Neural progenitor cell (in vitro differentiated cells): ENCODE data around the gene FOXK1. TPM values are rescaled to one million over a fixed set of nuclear protein-coding genes. Genes with fewer than 3 reads are reported as not detected.
"Not testable (repeated sequence)": the region's sequence is repeated elsewhere in the genome, so short reads cannot be mapped to it uniquely, and the experiment has no call there.

Experiments used
- DNase-seq: peaks from one replicate; pipeline ENCODE4 v3.0.0-alpha.2; 2016; ENCODE audit warnings: low spot score
- H2AFZ ChIP-seq: fragments of 200-600 bp; sonication (generic); replicated peaks from 2 replicates; pipeline ENCODE4 v1.6.1; 2016; ENCODE audit warnings: antibody characterized with exemption
- H3F3A ChIP-seq: fragments of 200-600 bp; sonication (generic); 2 replicates; pipeline ENCODE4 v1.6.1; 2016; ENCODE audit warnings: antibody characterized with exemption, low read depth
- H3K27ac ChIP-seq: fragments of 200-600 bp; sonication (generic); 2 replicates; pipeline ENCODE4 v1.5.1; 2016; ENCODE audit warnings: mild to moderate bottlenecking
- H3K27me3 ChIP-seq: fragments of 200-600 bp; sonication (generic); 2 replicates; pipeline ENCODE4 v1.6.1; 2016; ENCODE audit warnings: mild to moderate bottlenecking, moderate library complexity
- H3K36me3 ChIP-seq: fragments of 200-600 bp; sonication (generic); 2 replicates; pipeline ENCODE4 v1.5.1; 2016
- H3K4me1 ChIP-seq: fragments of 200-600 bp; sonication (generic); 2 replicates; pipeline ENCODE4 v1.6.1; 2016; ENCODE audit warnings: mixed run types
- H3K4me2 ChIP-seq: fragments of 200-600 bp; sonication (generic); 2 replicates; pipeline ENCODE4 v1.6.1; 2016
- H3K4me3 ChIP-seq: fragments of 200-600 bp; sonication (generic); 2 replicates; pipeline ENCODE4 v1.5.1; 2016
- H3K79me2 ChIP-seq: fragments of 200-600 bp; sonication (generic); 2 replicates; pipeline ENCODE4 v1.6.1; 2016; ENCODE audit warnings: low read depth
- H3K9ac ChIP-seq: fragments of 200-600 bp; sonication (generic); 2 replicates; pipeline ENCODE4 v1.6.1; 2016
- H3K9me3 ChIP-seq: fragments of 200-600 bp; sonication (generic); 2 replicates; pipeline ENCODE4 v1.5.1; 2016; ENCODE audit warnings: low read depth
- H4K20me1 ChIP-seq: fragments of 200-600 bp; sonication (generic); 2 replicates; pipeline ENCODE4 v1.6.1; 2016; ENCODE audit warnings: low read depth
- H3K27ac Mint-ChIP-seq: 3 replicates; pipeline ENCODE4 v1.8.0; 2021; ENCODE audit warnings: mixed read lengths
- H3K27me3 Mint-ChIP-seq: 2 replicates; pipeline ENCODE4 v1.8.0; 2022; ENCODE audit warnings: low read depth, mild to moderate bottlenecking, inconsistent platforms, moderate library complexity, mixed read lengths; ENCODE audit not compliant: insufficient read depth
- H3K36me3 Mint-ChIP-seq: 3 replicates; pipeline ENCODE4 v1.8.0; 2021; ENCODE audit warnings: mixed read lengths
- H3K4me1 Mint-ChIP-seq: 3 replicates; pipeline ENCODE4 v1.8.0; 2021; ENCODE audit warnings: mixed read lengths
- H3K4me3 Mint-ChIP-seq: 3 replicates; pipeline ENCODE4 v1.8.0; 2021; ENCODE audit warnings: mild to moderate bottlenecking, moderate library complexity, mixed read lengths
- H3K9me3 Mint-ChIP-seq: 3 replicates; pipeline ENCODE4 v1.8.0; 2020; ENCODE audit warnings: mixed read lengths
- EZH2 ChIP-seq: fragments of 200-600 bp; sonication (generic); IDR thresholded peaks from 2 replicates; pipeline ENCODE4 v1.6.1; 2017; ENCODE audit warnings: antibody characterized with exemption, mild to moderate bottlenecking, moderate library complexity
- EZH2phosphoT487 ChIP-seq: fragments of 200-600 bp; sonication (generic); IDR thresholded peaks from 2 replicates; pipeline ENCODE4 v1.6.1; 2017; ENCODE audit warnings: antibody characterized with exemption
- total RNA-seq: library from RNA; depleted of rRNA; stranded (reverse); fragments of >200 nt; gene quantifications from 2 replicates; pipeline ENCODE4 v1.2.3, GENCODE V29; 2015; ENCODE audit warnings: low replicate concordance
- TF ChIP-seq, protein P1 (sequence below): fragments of 200-600 bp; sonication (generic); IDR thresholded peaks from 2 replicates; pipeline ENCODE4 v1.5.1; 2017; ENCODE audit warnings: antibody characterized with exemption, mild to moderate bottlenecking

Gene FOXK1
- total RNA-seq, 1 donor from 2014 or later = 11.1 TPM

DNA sequence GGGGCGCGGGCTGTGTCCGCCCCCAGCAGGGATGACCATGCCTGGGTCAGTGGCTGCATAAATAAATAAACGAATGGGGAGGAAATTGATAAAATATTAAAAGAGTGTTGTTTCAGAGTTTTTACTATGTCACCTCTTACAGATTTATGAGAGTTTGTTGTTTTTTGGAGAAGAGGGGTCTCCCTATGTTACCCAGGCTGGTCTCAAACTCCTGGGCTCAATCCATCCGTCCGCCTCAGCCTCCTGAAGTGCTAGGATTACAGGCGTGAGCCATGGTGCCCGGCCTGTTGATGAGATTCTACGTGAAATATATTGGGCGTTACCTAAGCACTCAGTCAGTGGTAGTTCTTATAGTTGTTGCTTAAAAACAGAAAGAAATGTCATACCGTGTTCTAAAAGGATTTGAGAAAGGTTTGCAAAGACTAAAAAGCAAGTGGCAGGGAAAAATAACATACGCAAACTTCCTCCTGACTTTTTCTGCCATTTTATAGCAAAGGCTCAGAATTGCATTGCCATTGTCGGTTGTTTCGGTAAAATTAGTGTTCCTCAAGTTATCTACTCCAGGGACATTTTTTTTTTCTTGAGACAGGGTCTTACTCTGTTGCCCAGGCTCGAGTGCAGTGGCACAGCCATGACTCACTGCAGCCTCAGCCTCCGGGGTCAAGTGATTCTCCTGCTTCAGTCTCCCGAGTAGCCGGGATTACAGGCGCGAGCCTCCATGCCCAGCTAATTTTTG, 39.5 kb upstream of the FOXK1 start:
- Histone ChIP-seq H3K4me2 (peak overlapping the region; percentile 59), H3K9me3 (no peaks in the 10 kb centered on the region), H3F3A (peaks cover 8% of the 10 kb centered on the region), H2AFZ (peak overlapping the region; percentile 38), H3K36me3 (no peaks in the 10 kb centered on the region), H3K9ac (no peak overlapping the region), H3K4me3 (peak overlapping the region; percentile 36), H3K27ac (no peak overlapping the region), H4K20me1 (no peaks in the 10 kb centered on the region), H3K4me1 (no peaks in the 10 kb centered on the region), H3K27me3 (peaks cover 41% of the 10 kb centered on the region), H3K79me2 (no peaks in the 10 kb centered on the region)
- Mint-ChIP-seq H3K36me3 (no peaks in the 10 kb centered on the region), H3K27me3 (peaks cover 13% of the 10 kb centered on the region), H3K4me3 (peak overlapping the region; percentile 87), H3K4me1 (peaks cover 14% of the 10 kb centered on the region), H3K27ac (peak overlapping the region; percentile 93), H3K9me3 (peaks cover 6% of the 10 kb centered on the region)
- no peak for DNase-seq
- no peak for TF ChIP-seq EZH2phosphoT487

- not testable (repeated sequence) for H3K36me3 ChIP-seq, H3K4me3 ChIP-seq, H3K4me3 Mint-ChIP-seq, DNase-seq, H3K9me3 ChIP-seq, H3K27ac ChIP-seq, H4K20me1 ChIP-seq, H3K79me2 ChIP-seq, H2AFZ ChIP-seq, H3K27ac Mint-ChIP-seq, H3F3A ChIP-seq, H3K4me2 ChIP-seq, H3K9me3 Mint-ChIP-seq, H3K9ac ChIP-seq, H3K36me3 Mint-ChIP-seq, H3K4me1 ChIP-seq
- H3K4me1 Mint-ChIP-seq = peaks cover 14% of the 10 kb centered on the region
- H3K27me3 Mint-ChIP-seq = peaks cover 11% of the 10 kb centered on the region
- H3K27me3 ChIP-seq = peaks cover 39% of the 10 kb centered on the region
Observed at GRCh38 chr7:4643204-4643471, 39.0 kb upstream of the FOXK1 start.

DNA sequence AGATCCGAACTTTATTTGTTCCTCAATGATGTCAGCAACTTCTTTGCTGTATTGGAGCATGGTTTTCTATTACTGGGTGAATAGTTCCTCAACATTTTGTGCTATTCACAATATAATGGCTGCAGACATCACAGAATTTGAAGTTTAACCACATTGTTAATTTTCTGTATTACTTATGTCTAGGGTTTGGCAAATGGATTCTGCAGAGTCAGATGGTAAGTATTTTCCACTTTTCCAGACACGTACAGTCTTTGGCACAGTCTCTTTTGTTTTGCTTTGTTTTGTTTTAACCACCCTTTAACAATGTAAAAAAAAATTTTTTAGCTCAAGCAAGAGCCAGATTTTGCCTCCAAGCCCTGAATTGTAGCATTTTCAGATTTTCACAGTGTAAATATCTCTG, 36.8 kb upstream of the FOXK1 start:
- H3K27ac ChIP-seq = no peak overlapping the region
- H3K4me3 Mint-ChIP-seq = no peak overlapping the region
- H3K36me3 Mint-ChIP-seq = no peaks in the 10 kb centered on the region

DNA sequence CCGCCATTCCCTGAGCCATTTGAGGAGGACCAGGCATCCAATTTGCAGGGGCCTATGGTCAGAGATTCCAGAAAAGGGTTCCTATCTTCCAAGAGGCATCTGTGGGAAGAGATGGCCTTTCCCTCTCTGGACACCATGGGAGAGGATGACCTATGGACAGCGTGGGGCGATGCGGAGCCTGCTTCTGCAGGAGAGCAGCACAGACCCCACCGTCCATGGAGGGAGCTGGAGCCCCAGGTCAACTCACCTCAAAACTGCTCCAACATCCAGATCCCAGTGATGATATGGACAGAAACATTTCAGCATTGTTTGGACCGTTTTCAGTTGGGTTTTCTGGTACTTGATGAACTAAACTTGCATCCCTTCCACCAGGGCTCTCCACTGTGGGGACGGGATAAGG, 34.0 kb upstream of the FOXK1 start:
- H3K27me3 ChIP-seq = peaks cover 17% of the 10 kb centered on the region
- no peak for DNase-seq
- H3K36me3 ChIP-seq = no peaks in the 10 kb centered on the region
- no peaks in the 10 kb centered on the region for H3K36me3 Mint-ChIP-seq
- H3K27ac ChIP-seq = no peak overlapping the region
- H3K9me3 ChIP-seq = no peaks in the 10 kb centered on the region
- H3K4me1 Mint-ChIP-seq = peaks cover 34% of the 10 kb centered on the region
- no peak overlapping the region for H3K4me2 ChIP-seq
- H3K27me3 Mint-ChIP-seq = peaks cover 8% of the 10 kb centered on the region
- no peak overlapping the region for H3K4me3 ChIP-seq
- H3K4me1 ChIP-seq = peaks cover 29% of the 10 kb centered on the region
- peak overlapping the region; percentile 93 for H3K27ac Mint-ChIP-seq
- H3K4me3 Mint-ChIP-seq = peak overlapping the region; percentile 50
- H3K9ac ChIP-seq = no peak overlapping the region
- no peak overlapping the region for H2AFZ ChIP-seq
- no peaks in the 10 kb centered on the region for H3K79me2 ChIP-seq
- peaks cover 35% of the 10 kb centered on the region for H3F3A ChIP-seq
- H4K20me1 ChIP-seq = no peaks in the 10 kb centered on the region
- peaks cover 6% of the 10 kb centered on the region for H3K9me3 Mint-ChIP-seq
- no peak for TF ChIP-seq EZH2phosphoT487
- no peak for TF ChIP-seq EZH2
- TF ChIP-seq, protein P1, sequence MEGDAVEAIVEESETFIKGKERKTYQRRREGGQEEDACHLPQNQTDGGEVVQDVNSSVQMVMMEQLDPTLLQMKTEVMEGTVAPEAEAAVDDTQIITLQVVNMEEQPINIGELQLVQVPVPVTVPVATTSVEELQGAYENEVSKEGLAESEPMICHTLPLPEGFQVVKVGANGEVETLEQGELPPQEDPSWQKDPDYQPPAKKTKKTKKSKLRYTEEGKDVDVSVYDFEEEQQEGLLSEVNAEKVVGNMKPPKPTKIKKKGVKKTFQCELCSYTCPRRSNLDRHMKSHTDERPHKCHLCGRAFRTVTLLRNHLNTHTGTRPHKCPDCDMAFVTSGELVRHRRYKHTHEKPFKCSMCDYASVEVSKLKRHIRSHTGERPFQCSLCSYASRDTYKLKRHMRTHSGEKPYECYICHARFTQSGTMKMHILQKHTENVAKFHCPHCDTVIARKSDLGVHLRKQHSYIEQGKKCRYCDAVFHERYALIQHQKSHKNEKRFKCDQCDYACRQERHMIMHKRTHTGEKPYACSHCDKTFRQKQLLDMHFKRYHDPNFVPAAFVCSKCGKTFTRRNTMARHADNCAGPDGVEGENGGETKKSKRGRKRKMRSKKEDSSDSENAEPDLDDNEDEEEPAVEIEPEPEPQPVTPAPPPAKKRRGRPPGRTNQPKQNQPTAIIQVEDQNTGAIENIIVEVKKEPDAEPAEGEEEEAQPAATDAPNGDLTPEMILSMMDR = no peak

More for the DNA sequence above, 36.8 kb upstream of the FOXK1 start:
- Histone ChIP-seq H2AFZ (no peak overlapping the region), H3K4me1 (peaks cover 12% of the 10 kb centered on the region), H3K36me3 (no peaks in the 10 kb centered on the region), H3K9me3 (no peaks in the 10 kb centered on the region), H3K4me3 (no peak overlapping the region), H3F3A (peaks cover 22% of the 10 kb centered on the region), H3K79me2 (no peaks in the 10 kb centered on the region), H3K4me2 (no peak overlapping the region), H3K27me3 (peaks cover 31% of the 10 kb centered on the region), H3K9ac (no peak overlapping the region), H4K20me1 (no peaks in the 10 kb centered on the region)
- TF ChIP-seq, protein P1 = no peak
- no peak for TF ChIP-seq EZH2
- TF ChIP-seq EZH2phosphoT487 = no peak
- Mint-ChIP-seq H3K4me1 (peaks cover 14% of the 10 kb centered on the region), H3K27me3 (peaks cover 10% of the 10 kb centered on the region), H3K9me3 (peaks cover 7% of the 10 kb centered on the region), H3K27ac (no peak overlapping the region)
- no peak for DNase-seq
